Measurements from ENCODE around the gene VCL.

- TF ChIP-seq POLR2A (IDR thresholded peaks at IDR 0.05; ENCODE audit: low read length): no peak
- no peak for TF ChIP-seq GATA1 (IDR thresholded peaks at IDR 0.05; ENCODE audit: low read depth, low read length)
Observed at GRCh38 chr10:74051736-74052342, 53.9 kb downstream of the VCL start.
